Tibial artery (tissue), 4 donors: ENCODE results near the gene ETV5.
"Not testable (repeated sequence)": the region's sequence is repeated elsewhere in the genome, so short reads cannot be mapped to it uniquely, and the experiment has no call there.

Experiments used
- DNase-seq, 2 donors: peaks; one replicate each; pipeline ENCODE4 v3.0.0-alpha.2; 2019
- H3K27ac ChIP-seq, 2 donors: fragments of 200-600 bp; sonication (generic) in 1 of 2; 1 replicate in 1 of 2; 2 replicates in 1 of 2; pipeline ENCODE4 v1.5.1; 2018 to 2019; ENCODE audit warnings: mild to moderate bottlenecking in 1 of 2
- H3K27me3 ChIP-seq, 2 donors: fragments of 200-600 bp; sonication (generic) in 1 of 2; one replicate each; pipeline versions ENCODE4 v1.5.1 to v1.6.0; 2016 to 2019
- H3K36me3 ChIP-seq, 3 donors: fragments of 200-600 bp; sonication (generic) in 2 of 3; one replicate each; pipeline ENCODE4 v1.5.1; 2016 to 2019; ENCODE audit warnings: mild to moderate bottlenecking in 2 of 3
- H3K4me1 ChIP-seq, 4 donors: fragments of 200-600 bp; sonication (generic) in 2 of 4; 1 replicate in 3 of 4; 2 replicates in 1 of 4; pipeline ENCODE4 v1.5.1; 2016 to 2019
- H3K4me3 ChIP-seq, 2 donors: fragments of 200-600 bp; sonication (generic) in 1 of 2; 1 replicate in 1 of 2; 2 replicates in 1 of 2; pipeline ENCODE4 v1.5.1; 2018 to 2019; ENCODE audit warnings: mild to moderate bottlenecking in 2 of 2
- H3K9me3 ChIP-seq, 3 donors: fragments of 200-600 bp; sonication (generic) in 1 of 3; one replicate each; pipeline ENCODE4 v1.5.1; 2016 to 2019
- CTCF ChIP-seq, 2 experiments: fragments of 200-600 bp in 1 of 2; fragments of 450-650 bp in 1 of 2; IDR thresholded peaks; one replicate each; pipeline ENCODE4 v1.5.1; 2017 to 2019; ENCODE audit warnings: antibody characterized with exemption in 2 of 2, mild to moderate bottlenecking in 1 of 2, moderate library complexity in 1 of 2
- intact Hi-C: fragments of 100-400 bp; cut with DNase I; formaldehyde crosslinking; loops from one replicate; pipeline ENCODE4 v1.15.0; 2023; ENCODE audit warnings: low total_unique reads

ETV5 gene

GRCh38 chr3:186022931-186023330 is 86.0 kb downstream of the ETV5 start:
- intact Hi-C loops: no loop called here
- no peaks in the 10 kb centered on the region for H3K36me3 ChIP-seq
- no peaks in the 10 kb centered on the region for H3K9me3 ChIP-seq
- no peaks in the 10 kb centered on the region for H3K27me3 ChIP-seq
- TF ChIP-seq CTCF (IDR thresholded peaks at IDR 0.05): no peak
- no peak overlapping the region for H3K4me3 ChIP-seq
- H3K27ac ChIP-seq: no peak overlapping the region
- peaks cover 0 to 19% (median 5%) of the 10 kb centered on the region in 4 donors for H3K4me1 ChIP-seq
- DNase-seq: no peak

GRCh38 chr3:186021673-186022362 is 87.1 kb downstream of the ETV5 start:
- TF ChIP-seq CTCF (IDR thresholded peaks at IDR 0.05): no peak
- Histone ChIP-seq H3K4me3 (no peak overlapping the region), H3K9me3 (no peaks in the 10 kb centered on the region), H3K27me3 (no peaks in the 10 kb centered on the region), H3K36me3 (no peaks in the 10 kb centered on the region), H3K4me1 (peaks cover 0 to 19% (median 5%) of the 10 kb centered on the region in 4 donors), H3K27ac (no peak overlapping the region)
- peak; percentile 34 to 67 for DNase-seq
- intact Hi-C loops: no loop called here

- H3K27ac ChIP-seq, H3K27me3 ChIP-seq, DNase-seq, H3K36me3 ChIP-seq, H3K9me3 ChIP-seq, H3K4me3 ChIP-seq, intact Hi-C loops: not testable (repeated sequence)
- H3K4me1 ChIP-seq: peaks cover 0 to 19% (median 5%) of the 10 kb centered on the region in 4 donors
Measured at GRCh38 chr3:186021250-186021649, 87.6 kb downstream of the ETV5 start.

GRCh38 chr3:186019288-186019687 is 89.6 kb downstream of the ETV5 start:
- H3K27ac ChIP-seq, H3K36me3 ChIP-seq, intact Hi-C loops, H3K4me3 ChIP-seq, H3K27me3 ChIP-seq, DNase-seq: not testable (repeated sequence)
- H3K9me3 ChIP-seq: peaks cover 0 to 11% (median 0%) of the 10 kb centered on the region in 3 donors
- peaks cover 0 to 10% (median 2%) of the 10 kb centered on the region in 4 donors for H3K4me1 ChIP-seq

- intact Hi-C loops: no loop called here
- DNase-seq: no peak
Measured at GRCh38 chr3:186014866-186015265, 94.0 kb downstream of the ETV5 start.

GRCh38 chr3:186013312-186013711 is 95.6 kb downstream of the ETV5 start:
- H3K4me3 ChIP-seq: no peak overlapping the region
- intact Hi-C loops: no loop called here
- H3K36me3 ChIP-seq: no peaks in the 10 kb centered on the region
- no peak overlapping the region for H3K27ac ChIP-seq
- H3K4me1 ChIP-seq: no peaks in the 10 kb centered on the region
- no peak for TF ChIP-seq CTCF (IDR thresholded peaks at IDR 0.05)
- DNase-seq: no peak
- peaks cover 0 to 6% of the 10 kb centered on the region in 2 donors for H3K27me3 ChIP-seq
- peaks cover 0 to 11% (median 0%) of the 10 kb centered on the region in 3 donors for H3K9me3 ChIP-seq

More at GRCh38 chr3:186014866-186015265, 94.0 kb downstream of the ETV5 start:
- no peak for TF ChIP-seq CTCF (IDR thresholded peaks at IDR 0.05)
- Histone ChIP-seq H3K4me1 (no peaks in the 10 kb centered on the region), H3K4me3 (no peak overlapping the region), H3K27ac (no peak overlapping the region), H3K9me3 (peaks cover 0 to 11% (median 0%) of the 10 kb centered on the region in 3 donors), H3K36me3 (no peaks in the 10 kb centered on the region), H3K27me3 (peaks cover 0 to 6% of the 10 kb centered on the region in 2 donors)
